ENCODE data around the gene TNFSF15.

DNA sequence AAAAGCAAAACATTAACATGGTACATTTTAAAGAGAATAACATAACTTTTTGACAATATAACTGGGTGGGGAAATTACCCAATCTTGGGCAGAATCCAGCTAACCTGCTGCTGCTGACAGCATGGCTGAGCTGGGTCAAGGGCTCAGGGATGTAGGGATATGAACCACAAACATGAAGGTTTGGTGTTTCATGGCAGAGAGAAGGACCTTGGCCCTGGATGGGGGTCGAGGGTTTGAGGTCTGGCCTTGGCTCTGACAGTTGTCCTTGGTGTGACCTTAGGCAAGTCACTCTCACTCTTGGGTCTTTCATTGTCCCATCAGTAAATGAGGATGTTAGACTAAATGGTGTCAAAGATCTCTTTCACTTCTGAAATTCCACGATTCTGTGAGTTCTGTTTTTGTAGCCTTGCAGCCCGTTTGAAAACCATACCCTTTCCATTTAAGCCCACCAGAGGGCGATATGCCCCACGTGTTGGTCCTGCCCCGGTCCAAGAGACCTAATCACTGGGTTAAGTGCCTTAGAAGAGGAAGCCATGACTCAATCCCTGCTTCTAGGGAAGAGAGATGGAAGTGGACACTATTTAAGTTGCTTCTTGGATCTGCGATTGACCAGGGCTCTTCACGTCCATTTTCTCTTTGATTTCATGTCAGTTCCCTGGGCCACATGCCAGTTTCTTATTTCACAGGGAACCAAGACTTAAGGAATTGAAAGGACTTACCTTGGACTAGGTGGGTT, 67.1 kb downstream of the TNFSF15 start:
- TF ChIP-seq, protein P1, sequence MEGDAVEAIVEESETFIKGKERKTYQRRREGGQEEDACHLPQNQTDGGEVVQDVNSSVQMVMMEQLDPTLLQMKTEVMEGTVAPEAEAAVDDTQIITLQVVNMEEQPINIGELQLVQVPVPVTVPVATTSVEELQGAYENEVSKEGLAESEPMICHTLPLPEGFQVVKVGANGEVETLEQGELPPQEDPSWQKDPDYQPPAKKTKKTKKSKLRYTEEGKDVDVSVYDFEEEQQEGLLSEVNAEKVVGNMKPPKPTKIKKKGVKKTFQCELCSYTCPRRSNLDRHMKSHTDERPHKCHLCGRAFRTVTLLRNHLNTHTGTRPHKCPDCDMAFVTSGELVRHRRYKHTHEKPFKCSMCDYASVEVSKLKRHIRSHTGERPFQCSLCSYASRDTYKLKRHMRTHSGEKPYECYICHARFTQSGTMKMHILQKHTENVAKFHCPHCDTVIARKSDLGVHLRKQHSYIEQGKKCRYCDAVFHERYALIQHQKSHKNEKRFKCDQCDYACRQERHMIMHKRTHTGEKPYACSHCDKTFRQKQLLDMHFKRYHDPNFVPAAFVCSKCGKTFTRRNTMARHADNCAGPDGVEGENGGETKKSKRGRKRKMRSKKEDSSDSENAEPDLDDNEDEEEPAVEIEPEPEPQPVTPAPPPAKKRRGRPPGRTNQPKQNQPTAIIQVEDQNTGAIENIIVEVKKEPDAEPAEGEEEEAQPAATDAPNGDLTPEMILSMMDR (IDR thresholded peaks at IDR 0.05) = peak; percentile 76
- TF ChIP-seq TCF7L2 (IDR thresholded peaks at IDR 0.05; ENCODE audit: low read depth, low read length) (no peak), SIN3A (IDR thresholded peaks at IDR 0.05; ENCODE audit: borderline replicate concordance, insufficient read depth, low read depth, low read length) (no peak)

All from Panc1 (cell line).